Transverse colon (tissue), 4 donors: ENCODE measurements around the gene MTCH1. TPM values are rescaled to one million over a fixed set of nuclear protein-coding genes. Genes with fewer than 3 reads are reported as not detected.

Source experiments
- DNase-seq: peaks from one replicate; pipeline ENCODE4 v3.0.0-alpha.2; 2019
- H3K27ac ChIP-seq, 4 donors: fragments of 200-600 bp; sonication (generic); 2 replicates each; pipeline ENCODE4 v1.5.1; 2016 to 2018; ENCODE audit warnings: inconsistent platforms in 4 of 4
- H3K27me3 ChIP-seq: fragments of 200-600 bp; sonication (generic); 2 replicates; pipeline ENCODE4 v1.5.1; 2017; ENCODE audit warnings: inconsistent platforms
- H3K36me3 ChIP-seq, 4 donors: fragments of 200-600 bp; sonication (generic); 2 replicates each; pipeline ENCODE4 v1.5.1; 2017 to 2019; ENCODE audit warnings: inconsistent platforms in 4 of 4
- H3K4me1 ChIP-seq, 4 donors: fragments of 200-600 bp; sonication (generic); 2 replicates each; pipeline ENCODE4 v1.5.1; 2017 to 2020; ENCODE audit warnings: inconsistent platforms in 4 of 4
- H3K4me3 ChIP-seq, 4 donors: fragments of 200-600 bp; sonication (generic); 1 replicate in 1 of 4; 2 replicates in 3 of 4; pipeline versions ENCODE4 v1.5.1 to v1.6.1; 2017 to 2019; ENCODE audit warnings: inconsistent platforms in 4 of 4
- H3K9me3 ChIP-seq, 2 donors: fragments of 200-600 bp; sonication (generic); 2 replicates each; pipeline ENCODE4 v1.5.1; 2017 to 2019; ENCODE audit warnings: inconsistent platforms in 2 of 2
- CTCF ChIP-seq, 5 experiments: fragments of 200-600 bp in 3 of 5; fragments of 450-650 bp in 2 of 5; sonication (generic) in 3 of 5; IDR thresholded peaks; 1 replicate in 2 of 5; 2 replicates in 3 of 5; pipeline ENCODE4 v1.5.1; 2016 to 2017; ENCODE audit warnings: antibody characterized with exemption in 5 of 5, inconsistent platforms in 3 of 5, mild to moderate bottlenecking in 2 of 5, moderate library complexity in 1 of 5
- EP300 ChIP-seq: sonication (generic); formaldehyde crosslinking; IDR thresholded peaks from one replicate; pipeline ENCODE4 v1.6.1; 2017; ENCODE audit warnings: antibody characterized with exemption, low read depth
- POLR2A ChIP-seq: fragments of 450-650 bp; IDR thresholded peaks from one replicate; pipeline ENCODE4 v1.6.1; 2016; ENCODE audit warnings: antibody characterized with exemption, mild to moderate bottlenecking, moderate library complexity
- POLR2AphosphoS5 ChIP-seq, 3 donors: sonication (generic); formaldehyde crosslinking; IDR thresholded peaks; one replicate each; pipeline ENCODE4 v1.6.1; 2016; ENCODE audit warnings: antibody characterized with exemption in 3 of 3
- WGBS, 2 donors: methylation state at CpG; one replicate each; pipeline ENCODE4 v1.1.5; 2018; ENCODE audit warnings: low coverage in 1 of 2; 5-methylcytosine and 5-hydroxymethylcytosine counted together
- in situ Hi-C, 4 donors: fragments of 200-750 bp; cut with MboI; loops; one replicate each; pipeline versions ENCODE4 v1.15.0 to v1.15.1; 2017; ENCODE audit warnings: low sequenced_read_pairs in 3 of 4, low pct_ligation_motif_present in 1 of 4, low pct_unique_long_range_greater_than_20kb in 1 of 4
- intact Hi-C: fragments of 100-400 bp; cut with DNase I; formaldehyde crosslinking; loops from one replicate; pipeline ENCODE4 v1.15.1; 2023; ENCODE audit warnings: low total_unique reads
- total RNA-seq, 4 donors: library from RNA; depleted of rRNA; stranded (reverse); fragments of >200 nt; gene quantifications; one replicate each; pipeline ENCODE4 v1.1.0, GENCODE V29; 2016

Gene MTCH1
- total RNA-seq, 4 donors from 2014 or later = 123 to 190 (median 152) TPM

DNA sequence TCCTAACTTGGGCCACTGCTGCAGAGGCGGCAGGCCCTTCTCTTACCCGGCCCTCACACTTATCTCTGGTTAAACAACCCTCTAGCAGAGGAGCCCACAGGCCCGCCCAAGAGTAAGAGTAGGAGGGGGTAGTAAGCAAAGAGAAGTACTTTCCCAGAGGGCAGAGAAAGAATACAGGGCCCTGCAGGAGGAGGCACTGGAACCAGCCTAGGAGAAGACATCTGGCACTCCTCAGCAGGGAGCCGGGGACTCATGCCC lies 10.1 kb downstream of the MTCH1 start:
- intact Hi-C loops = no loop called here
- WGBS, 2 donors = 90% methylated on average over 4 of the region's 4 CpGs; no CpG with 5 or more reads in 1 of the 2 donors
- in situ Hi-C loops = no loop called here
- H3K36me3 ChIP-seq = peaks cover 0 to 75% (median 36%) of the 10 kb centered on the region in 4 donors
- no peak overlapping the region for H3K4me3 ChIP-seq
- peaks cover 0 to 16% (median 4%) of the 10 kb centered on the region in 4 donors for H3K4me1 ChIP-seq
- no peak for DNase-seq
- TF ChIP-seq EP300 (no peak), POLR2AphosphoS5 (IDR thresholded peaks at IDR 0.05) (no peak), POLR2A (no peak), CTCF (IDR thresholded peaks at IDR 0.05) (no peak)
- no peak overlapping the region for H3K27ac ChIP-seq
- H3K27me3 ChIP-seq = no peaks in the 10 kb centered on the region
- H3K9me3 ChIP-seq = no peaks in the 10 kb centered on the region

- H3K9me3 ChIP-seq = no peaks in the 10 kb centered on the region
- in situ Hi-C loops = no loop called here
- 89% methylated on average over 7 of the region's 7 CpGs; no CpG with 5 or more reads in 1 of the 2 donors for WGBS, 2 donors
- intact Hi-C loops = no loop called here
- no peak overlapping the region for H3K27ac ChIP-seq
- no peak for TF ChIP-seq POLR2AphosphoS5 (IDR thresholded peaks at IDR 0.05)
- no peak for TF ChIP-seq POLR2A
- no peak for TF ChIP-seq EP300
- no peak for TF ChIP-seq CTCF (IDR thresholded peaks at IDR 0.05)
- no peaks in the 10 kb centered on the region for H3K27me3 ChIP-seq
- peaks cover 0 to 79% (median 38%) of the 10 kb centered on the region in 4 donors for H3K36me3 ChIP-seq
- no peak overlapping the region for H3K4me3 ChIP-seq
- DNase-seq = no peak
- peaks cover 0 to 13% (median 3%) of the 10 kb centered on the region in 4 donors for H3K4me1 ChIP-seq
Observed at GRCh38 chr6:36975231-36976006, 10.6 kb downstream of the MTCH1 start.

DNA sequence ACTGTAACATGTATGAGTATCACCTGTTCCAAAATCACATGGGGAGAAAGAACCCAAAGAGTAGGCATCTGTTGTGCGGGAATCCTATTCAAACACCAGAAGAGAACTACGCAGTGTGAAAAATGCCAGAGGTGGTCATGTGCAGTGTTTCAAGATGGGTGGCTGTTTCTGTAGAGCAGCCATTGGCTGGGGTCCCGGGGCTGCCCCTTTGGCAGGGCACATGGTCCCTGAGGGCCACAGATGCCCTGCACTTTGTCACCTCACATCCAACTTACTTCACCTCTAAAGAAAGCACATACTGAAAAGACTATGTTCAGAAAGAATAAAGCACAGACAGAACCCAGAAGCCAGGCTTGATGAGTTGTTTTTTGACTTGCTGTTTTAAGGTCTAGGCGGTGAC lies 12.3 kb downstream of the MTCH1 start:
- Histone ChIP-seq H3K9me3 (no peaks in the 10 kb centered on the region), H3K4me3 (no peak overlapping the region), H3K4me1 (no peaks in the 10 kb centered on the region), H3K27me3 (no peaks in the 10 kb centered on the region), H3K27ac (no peak overlapping the region), H3K36me3 (peaks cover 0 to 97% (median 48%) of the 10 kb centered on the region in 4 donors)
- intact Hi-C loops = no loop called here
- in situ Hi-C loops = no loop called here
- 92 to 100% methylated on average over 1 to 4 of the region's 4 CpGs for WGBS, 2 donors
- DNase-seq = no peak
- TF ChIP-seq POLR2AphosphoS5 (IDR thresholded peaks at IDR 0.05) (no peak), POLR2A (no peak), EP300 (no peak), CTCF (IDR thresholded peaks at IDR 0.05) (no peak)

GRCh38 chr6:36973190-36973589 lies 12.8 kb downstream of the MTCH1 start:
- intact Hi-C loops (no loop called here), in situ Hi-C loops (no loop called here)
- Histone ChIP-seq H3K4me3 (no peak overlapping the region), H3K36me3 (peaks cover 0 to 97% (median 48%) of the 10 kb centered on the region in 4 donors), H3K4me1 (no peaks in the 10 kb centered on the region), H3K9me3 (no peaks in the 10 kb centered on the region), H3K27me3 (no peaks in the 10 kb centered on the region), H3K27ac (no peak overlapping the region)
- no peak for TF ChIP-seq POLR2A
- no peak for TF ChIP-seq CTCF (IDR thresholded peaks at IDR 0.05)
- no peak for TF ChIP-seq POLR2AphosphoS5 (IDR thresholded peaks at IDR 0.05)
- no peak for TF ChIP-seq EP300
- 86 to 100% methylated on average over 1 of the region's 1 CpG for WGBS, 2 donors
- no peak for DNase-seq
